A549 (cell line): Measurements from ENCODE around the gene COQ6.

Experiments
- TF ChIP-seq, protein P1 (sequence below): fragments of >200 bp; sonication (Bioruptor Twin); formaldehyde crosslinking; IDR thresholded peaks from 3 replicates; pipeline ENCODE4 v1.5.1; 2016
- TF ChIP-seq, protein P2 (sequence below): fragments of 250-450 bp; sonication (Bioruptor Pico); IDR thresholded peaks from 2 replicates; pipeline ENCODE4 v1.5.0; 2021; ENCODE audit warnings: mild to moderate bottlenecking, moderate library complexity, borderline replicate concordance

DNA sequence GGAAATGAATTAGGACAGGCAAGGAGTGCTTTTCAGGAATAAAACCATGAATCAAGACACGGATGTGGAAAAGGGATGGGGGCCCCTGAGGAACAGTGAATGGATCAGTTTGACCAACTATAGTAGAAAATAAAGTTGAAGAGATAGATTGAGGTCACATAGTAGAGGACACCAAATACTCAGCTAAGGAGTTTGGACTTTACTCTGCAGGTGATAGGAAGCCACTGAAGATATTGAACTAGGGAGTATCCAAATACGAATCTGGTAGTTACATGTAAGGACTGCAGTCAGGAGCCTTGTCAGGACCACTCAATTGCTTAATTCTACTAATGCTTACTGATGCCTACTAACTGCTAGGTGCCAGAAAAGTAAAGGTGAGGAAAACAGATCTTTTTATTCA, 48.6 kb downstream of the COQ6 start:
- TF ChIP-seq, protein P1, sequence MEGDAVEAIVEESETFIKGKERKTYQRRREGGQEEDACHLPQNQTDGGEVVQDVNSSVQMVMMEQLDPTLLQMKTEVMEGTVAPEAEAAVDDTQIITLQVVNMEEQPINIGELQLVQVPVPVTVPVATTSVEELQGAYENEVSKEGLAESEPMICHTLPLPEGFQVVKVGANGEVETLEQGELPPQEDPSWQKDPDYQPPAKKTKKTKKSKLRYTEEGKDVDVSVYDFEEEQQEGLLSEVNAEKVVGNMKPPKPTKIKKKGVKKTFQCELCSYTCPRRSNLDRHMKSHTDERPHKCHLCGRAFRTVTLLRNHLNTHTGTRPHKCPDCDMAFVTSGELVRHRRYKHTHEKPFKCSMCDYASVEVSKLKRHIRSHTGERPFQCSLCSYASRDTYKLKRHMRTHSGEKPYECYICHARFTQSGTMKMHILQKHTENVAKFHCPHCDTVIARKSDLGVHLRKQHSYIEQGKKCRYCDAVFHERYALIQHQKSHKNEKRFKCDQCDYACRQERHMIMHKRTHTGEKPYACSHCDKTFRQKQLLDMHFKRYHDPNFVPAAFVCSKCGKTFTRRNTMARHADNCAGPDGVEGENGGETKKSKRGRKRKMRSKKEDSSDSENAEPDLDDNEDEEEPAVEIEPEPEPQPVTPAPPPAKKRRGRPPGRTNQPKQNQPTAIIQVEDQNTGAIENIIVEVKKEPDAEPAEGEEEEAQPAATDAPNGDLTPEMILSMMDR, result no peak
- TF ChIP-seq, protein P2, sequence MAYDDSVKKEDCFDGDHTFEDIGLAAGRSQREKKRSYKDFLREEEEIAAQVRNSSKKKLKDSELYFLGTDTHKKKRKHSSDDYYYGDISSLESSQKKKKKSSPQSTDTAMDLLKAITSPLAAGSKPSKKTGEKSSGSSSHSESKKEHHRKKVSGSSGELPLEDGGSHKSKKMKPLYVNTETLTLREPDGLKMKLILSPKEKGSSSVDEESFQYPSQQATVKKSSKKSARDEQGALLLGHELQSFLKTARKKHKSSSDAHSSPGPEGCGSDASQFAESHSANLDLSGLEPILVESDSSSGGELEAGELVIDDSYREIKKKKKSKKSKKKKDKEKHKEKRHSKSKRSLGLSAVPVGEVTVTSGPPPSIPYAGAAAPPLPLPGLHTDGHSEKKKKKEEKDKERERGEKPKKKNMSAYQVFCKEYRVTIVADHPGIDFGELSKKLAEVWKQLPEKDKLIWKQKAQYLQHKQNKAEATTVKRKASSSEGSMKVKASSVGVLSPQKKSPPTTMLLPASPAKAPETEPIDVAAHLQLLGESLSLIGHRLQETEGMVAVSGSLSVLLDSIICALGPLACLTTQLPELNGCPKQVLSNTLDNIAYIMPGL (CRISPR knock-in tag), result no peak
